HCT116 (cell line): Measurements from ENCODE around the gene ADK. TPM values are rescaled to one million over a fixed set of nuclear protein-coding genes. Genes with fewer than 3 reads are reported as not detected.

Experiments used
- ATAC-seq: fragments of 200-7000 bp; cut with Tn5 transposase; 2 replicates; pipeline ENCODE4 v1.9.1; 2020; ENCODE audit warnings: mild to moderate bottlenecking, moderate library complexity
- BruUV-seq: library from RNA; stranded (reverse); fragments of 400-500 nt; replicated peaks from 2 replicates; lab custom pipeline; 2021; lab: Mats Ljungman, UMichigan
- CTCF ChIA-PET: fragments of 300-600 bp; sonication (Branson Sonifier 250); formaldehyde crosslinking; loops from one replicate; lab custom pipeline; 2021; ENCODE audit warnings: antibody characterized with exemption; lab: Charles Lee
- POLR2A ChIA-PET: fragments of 300-600, 350-600 bp; sonication (Branson Sonifier 250); formaldehyde crosslinking; loops from one replicate; lab custom pipeline; 2021; ENCODE audit warnings: antibody characterized with exemption; lab: Charles Lee
- RAD21 ChIA-PET, 2 experiments: fragments of 300-600 bp; sonication (Branson Sonifier 250); formaldehyde crosslinking; loops; one replicate each; lab custom pipeline; 2023; ENCODE audit warnings: low total read pairs in 2 of 2; ENCODE audit not compliant: uncharacterized antibody in 2 of 2, unreplicated experiment in 2 of 2, low non-redundant PET in 1 of 2; lab: Charles Lee
- DNase-seq: peaks from one replicate; pipeline ENCODE4 v3.0.0-alpha.2; 2010; ENCODE audit warnings: low read depth, low spot score
- H2AFZ ChIP-seq: fragments of 200-600 bp; shearing (Covaris generic), sonication (generic); 2 replicates; pipeline ENCODE4 v1.6.1; 2017; ENCODE audit warnings: low read depth, mixed run types, mixed read lengths, antibody characterized with exemption, low read length; ENCODE audit not compliant: poor library complexity, severe bottlenecking
- H3K27ac ChIP-seq: 2 replicates; pipeline ENCODE4 v1.5.1; 2012; ENCODE audit warnings: low read depth, low read length
- H3K27me3 ChIP-seq: fragments of 200-600 bp; sonication (generic); 2 replicates; pipeline ENCODE4 v1.6.1; 2016; ENCODE audit warnings: mixed run types, low read length, mixed read lengths; ENCODE audit not compliant: insufficient read depth
- H3K36me3 ChIP-seq, 2 experiments: fragments of 200-500 bp in 1 of 2; fragments of 200-600 bp in 1 of 2; sonication (Bioruptor generic) in 1 of 2; sonication (generic) in 1 of 2; 2 replicates each; pipeline versions ENCODE4 v1.5.1 to v1.6.1; 2014 to 2016; ENCODE audit warnings: low read length in 2 of 2, inconsistent platforms in 1 of 2, mixed read lengths in 1 of 2, mixed run types in 1 of 2; ENCODE audit not compliant: insufficient read depth in 2 of 2, control insufficient read depth in 1 of 2
- H3K4me1 ChIP-seq, 2 experiments: fragments of 200-600 bp in 1 of 2; sonication (generic) in 1 of 2; 2 replicates each; pipeline versions ENCODE4 v1.5.1 to v1.6.1; 2012 to 2017; ENCODE audit warnings: low read length in 2 of 2, inconsistent platforms in 1 of 2, mild to moderate bottlenecking in 1 of 2, mixed read lengths in 1 of 2, mixed run types in 1 of 2, moderate library complexity in 1 of 2; ENCODE audit not compliant: insufficient read depth in 2 of 2, control insufficient read depth in 1 of 2
- H3K4me2 ChIP-seq: fragments of 200-600 bp; sonication (generic); 2 replicates; pipeline ENCODE4 v1.6.1; 2017; ENCODE audit warnings: mixed run types, low read length, mixed read lengths
- H3K4me3 ChIP-seq, 2 experiments: fragments of 200-600 bp in 1 of 2; sonication (generic) in 1 of 2; replicated peaks in 1 of 2; 2 replicates each; pipeline ENCODE4 v1.5.1; 2011 to 2016; ENCODE audit warnings: low read length in 2 of 2, control low read depth in 1 of 2, low read depth in 1 of 2, mild to moderate bottlenecking in 1 of 2, mixed read lengths in 1 of 2, mixed run types in 1 of 2
- H3K79me2 ChIP-seq: fragments of 200-600 bp; sonication (generic); 2 replicates; pipeline ENCODE4 v1.6.1; 2017; ENCODE audit warnings: mild to moderate bottlenecking, mixed run types, low read length, moderate library complexity, mixed read lengths; ENCODE audit not compliant: insufficient read depth
- H3K9ac ChIP-seq: fragments of 200-600 bp; sonication (generic); 2 replicates; pipeline ENCODE4 v1.6.1; 2016; ENCODE audit warnings: low read length, mixed read lengths
- H3K9me2 ChIP-seq: fragments of 200-600 bp; sonication (generic), shearing (Covaris generic); 2 replicates; pipeline ENCODE4 v1.6.1; 2017; ENCODE audit warnings: mixed run types, mild to moderate bottlenecking, moderate library complexity; ENCODE audit not compliant: insufficient read depth
- H3K9me3 ChIP-seq, 2 experiments: fragments of 200-500 bp in 1 of 2; fragments of 200-600 bp in 1 of 2; sonication (Bioruptor generic) in 1 of 2; sonication (generic) in 1 of 2; 2 replicates each; pipeline ENCODE4 v1.6.1; 2014 to 2017; ENCODE audit warnings: low read length in 2 of 2, mixed read lengths in 2 of 2, inconsistent platforms in 1 of 2, low read depth in 1 of 2, mild to moderate bottlenecking in 1 of 2, mixed run types in 1 of 2, moderate library complexity in 1 of 2; ENCODE audit not compliant: control insufficient read depth in 1 of 2, insufficient read depth in 1 of 2
- H4K20me1 ChIP-seq: fragments of 200-600 bp; sonication (generic), shearing (Covaris generic); 2 replicates; pipeline ENCODE4 v1.6.1; 2017; ENCODE audit warnings: mixed run types, mild to moderate bottlenecking, moderate library complexity; ENCODE audit not compliant: insufficient read depth
- EZH2phosphoT487 ChIP-seq: fragments of 200-600 bp; IDR thresholded peaks from 2 replicates; pipeline ENCODE4 v1.6.1; 2018; ENCODE audit warnings: antibody characterized with exemption, borderline replicate concordance
- FOSL1 ChIP-seq: IDR thresholded peaks from 2 replicates; pipeline ENCODE4 v1.6.1; 2012; ENCODE audit warnings: low read depth
- JUND ChIP-seq: IDR thresholded peaks from 2 replicates; pipeline ENCODE4 v1.6.1; 2012
- SIN3A ChIP-seq: IDR thresholded peaks from 2 replicates; pipeline ENCODE4 v1.6.1; 2012; ENCODE audit warnings: low read depth
- SRF ChIP-seq: IDR thresholded peaks from 2 replicates; pipeline ENCODE4 v1.6.1; 2012; ENCODE audit warnings: low read depth
- ZFX ChIP-seq: fragments of 450-650 bp; IDR thresholded peaks from 2 replicates; pipeline ENCODE4 v1.6.1; 2017
- intact Hi-C: fragments of 100-400 bp; cut with micrococcal nuclease; formaldehyde crosslinking; loops from 2 replicates; pipeline ENCODE4 v1.10.0; 2022
- total RNA-seq: library from RNA; stranded (reverse); gene quantifications from one replicate; pipeline ENCODE4 v1.2.1, GENCODE V29; 2021; ENCODE audit not compliant: unreplicated experiment
- TF ChIP-seq, protein P1 (sequence below): IDR thresholded peaks from 2 replicates; pipeline ENCODE4 v1.6.1; 2011; ENCODE audit warnings: mild to moderate bottlenecking, low read length, moderate library complexity; ENCODE audit not compliant: insufficient replicate concordance; ENCODE audit errors: extremely low read depth
- TF ChIP-seq, protein P2 (sequence below), 3 experiments: fragments of 200-600 bp in 1 of 3; sonication (generic) in 1 of 3; IDR thresholded peaks in 2 of 3; conservative IDR thresholded peaks in 1 of 3; 2 replicates each; pipeline ENCODE4 v1.5.1; 2012 to 2017; ENCODE audit warnings: low read depth in 2 of 3, low read length in 2 of 3, antibody characterized with exemption in 1 of 3, borderline replicate concordance in 1 of 3, control low read depth in 1 of 3, mild to moderate bottlenecking in 1 of 3, mixed read lengths in 1 of 3, mixed run types in 1 of 3, moderate library complexity in 1 of 3; ENCODE audit not compliant: insufficient read depth in 1 of 3

The ADK gene
- total RNA-seq, 1 experiment from 2014 or later, result 55.0 TPM

DNA sequence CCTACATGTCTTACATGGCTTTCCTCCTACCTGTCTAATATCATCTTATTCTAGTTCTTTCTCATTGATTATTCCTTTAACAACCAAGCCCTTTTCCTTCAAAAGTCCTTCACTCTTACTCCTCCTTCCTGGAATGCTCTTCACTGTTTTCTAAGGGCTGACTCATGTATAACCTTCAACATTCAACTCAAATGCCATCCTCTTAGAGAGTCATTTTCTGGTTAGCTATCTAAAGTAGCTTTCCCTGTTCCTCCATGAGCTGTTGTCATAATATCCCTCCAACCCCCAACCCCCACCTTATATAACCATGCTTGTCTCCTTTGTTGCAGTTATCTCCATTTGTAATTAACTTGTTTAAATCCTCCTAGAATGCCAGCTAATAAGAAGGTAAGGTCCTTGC, 286.8 kb downstream of the ADK start:
- Histone ChIP-seq H3K4me1 (peaks cover 5 to 10% of the 10 kb centered on the region in 2 experiments), H3K27me3 (no peaks in the 10 kb centered on the region), H3K9me3 (no peaks in the 10 kb centered on the region), H2AFZ (no peak overlapping the region), H4K20me1 (no peaks in the 10 kb centered on the region), H3K4me3 (no peak overlapping the region), H3K9ac (no peak overlapping the region), H3K27ac (peak overlapping the region; percentile 28; the same call in 1 of the 2 replicates), H3K4me2 (peak overlapping the region; percentile 23), H3K36me3 (no peaks in the 10 kb centered on the region), H3K79me2 (no peaks in the 10 kb centered on the region), H3K9me2 (no peaks in the 10 kb centered on the region)
- intact Hi-C loops, result no loop called here
- TF ChIP-seq EZH2phosphoT487, result no peak
- TF ChIP-seq ZFX, result no peak
- TF ChIP-seq, protein P1, sequence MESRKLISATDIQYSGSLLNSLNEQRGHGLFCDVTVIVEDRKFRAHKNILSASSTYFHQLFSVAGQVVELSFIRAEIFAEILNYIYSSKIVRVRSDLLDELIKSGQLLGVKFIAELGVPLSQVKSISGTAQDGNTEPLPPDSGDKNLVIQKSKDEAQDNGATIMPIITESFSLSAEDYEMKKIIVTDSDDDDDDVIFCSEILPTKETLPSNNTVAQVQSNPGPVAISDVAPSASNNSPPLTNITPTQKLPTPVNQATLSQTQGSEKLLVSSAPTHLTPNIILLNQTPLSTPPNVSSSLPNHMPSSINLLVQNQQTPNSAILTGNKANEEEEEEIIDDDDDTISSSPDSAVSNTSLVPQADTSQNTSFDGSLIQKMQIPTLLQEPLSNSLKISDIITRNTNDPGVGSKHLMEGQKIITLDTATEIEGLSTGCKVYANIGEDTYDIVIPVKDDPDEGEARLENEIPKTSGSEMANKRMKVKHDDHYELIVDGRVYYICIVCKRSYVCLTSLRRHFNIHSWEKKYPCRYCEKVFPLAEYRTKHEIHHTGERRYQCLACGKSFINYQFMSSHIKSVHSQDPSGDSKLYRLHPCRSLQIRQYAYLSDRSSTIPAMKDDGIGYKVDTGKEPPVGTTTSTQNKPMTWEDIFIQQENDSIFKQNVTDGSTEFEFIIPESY, result no peak
- TF ChIP-seq JUND, result peak; percentile 29; the same call in 1 of the 2 replicates
- TF ChIP-seq SIN3A, result 0 out of 2 replicates have a peak, but pooled peaks have one; percentile 26
- peak; percentile 29; the same call in 1 of the 2 replicates for TF ChIP-seq FOSL1
- TF ChIP-seq SRF, result 0 out of 2 replicates have a peak, but pooled peaks have one; percentile 18
- TF ChIP-seq, protein P2, sequence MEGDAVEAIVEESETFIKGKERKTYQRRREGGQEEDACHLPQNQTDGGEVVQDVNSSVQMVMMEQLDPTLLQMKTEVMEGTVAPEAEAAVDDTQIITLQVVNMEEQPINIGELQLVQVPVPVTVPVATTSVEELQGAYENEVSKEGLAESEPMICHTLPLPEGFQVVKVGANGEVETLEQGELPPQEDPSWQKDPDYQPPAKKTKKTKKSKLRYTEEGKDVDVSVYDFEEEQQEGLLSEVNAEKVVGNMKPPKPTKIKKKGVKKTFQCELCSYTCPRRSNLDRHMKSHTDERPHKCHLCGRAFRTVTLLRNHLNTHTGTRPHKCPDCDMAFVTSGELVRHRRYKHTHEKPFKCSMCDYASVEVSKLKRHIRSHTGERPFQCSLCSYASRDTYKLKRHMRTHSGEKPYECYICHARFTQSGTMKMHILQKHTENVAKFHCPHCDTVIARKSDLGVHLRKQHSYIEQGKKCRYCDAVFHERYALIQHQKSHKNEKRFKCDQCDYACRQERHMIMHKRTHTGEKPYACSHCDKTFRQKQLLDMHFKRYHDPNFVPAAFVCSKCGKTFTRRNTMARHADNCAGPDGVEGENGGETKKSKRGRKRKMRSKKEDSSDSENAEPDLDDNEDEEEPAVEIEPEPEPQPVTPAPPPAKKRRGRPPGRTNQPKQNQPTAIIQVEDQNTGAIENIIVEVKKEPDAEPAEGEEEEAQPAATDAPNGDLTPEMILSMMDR (IDR thresholded peaks at IDR 0.05 in 2 of 3, conservative IDR thresholded peaks at IDR 0.05 in 1 of 3; ENCODE audit: borderline replicate concordance in 1 of 3, insufficient read depth in 1 of 3, low read depth in 2 of 3, low read length in 2 of 3), result no peak
- DNase-seq (peak; percentile 8), ATAC-seq (peak; percentile 63; the same call in 1 of the 2 replicates)
- POLR2A ChIA-PET, result no interaction called here
- no TSS peak for BruUV-seq
- CTCF ChIA-PET, result no interaction called here
- RAD21 ChIA-PET, result no interaction called here
